Mesendoderm (in vitro differentiated cells): Measurements from ENCODE around the gene ATE1.

Experiments used
- DNase-seq: peaks from one replicate; pipeline ENCODE4 v3.0.0; 2013
- H2AK5ac ChIP-seq: 2 replicates; pipeline ENCODE4 v1.6.1; 2013; ENCODE audit warnings: low read length, inconsistent platforms
- H2BK120ac ChIP-seq: 2 replicates; pipeline ENCODE4 v1.6.1; 2013; ENCODE audit warnings: low read depth, mild to moderate bottlenecking, low read length, moderate library complexity, mixed read lengths
- H2BK15ac ChIP-seq: replicated peaks from 2 replicates; pipeline ENCODE4 v1.6.1; 2013; ENCODE audit warnings: low read depth, mild to moderate bottlenecking, moderate library complexity
- H2BK5ac ChIP-seq: 2 replicates; pipeline ENCODE4 v1.6.1; 2013; ENCODE audit warnings: low read length, inconsistent platforms
- H3K18ac ChIP-seq: 2 replicates; pipeline ENCODE4 v1.6.1; 2013; ENCODE audit warnings: mild to moderate bottlenecking, low read length, mixed read lengths
- H3K23ac ChIP-seq: one replicate; pipeline ENCODE4 v1.6.1; 2013; ENCODE audit warnings: low read length
- H3K27ac ChIP-seq: 2 replicates; pipeline ENCODE4 v1.5.1; 2013; ENCODE audit warnings: low read depth, mild to moderate bottlenecking, inconsistent platforms, low read length, moderate library complexity
- H3K27me3 ChIP-seq: 2 replicates; pipeline ENCODE4 v1.6.1; 2013; ENCODE audit warnings: low read length, control low read depth, mild to moderate bottlenecking, inconsistent platforms; ENCODE audit not compliant: insufficient read depth, poor library complexity
- H3K36me3 ChIP-seq: 2 replicates; pipeline ENCODE4 v1.6.1; 2013; ENCODE audit warnings: low read length, inconsistent platforms; ENCODE audit not compliant: control insufficient read depth, insufficient read depth
- H3K4ac ChIP-seq: one replicate; pipeline ENCODE4 v1.6.1; 2013; ENCODE audit warnings: low read depth, mild to moderate bottlenecking, low read length, moderate library complexity
- H3K4me1 ChIP-seq: 2 replicates; pipeline ENCODE4 v1.6.1; 2013; ENCODE audit warnings: low read depth, low read length, inconsistent platforms; ENCODE audit not compliant: control insufficient read depth
- H3K4me2 ChIP-seq: 2 replicates; pipeline ENCODE4 v1.6.1; 2013; ENCODE audit warnings: low read length
- H3K4me3 ChIP-seq: 2 replicates; pipeline ENCODE4 v1.5.1; 2013; ENCODE audit warnings: mild to moderate bottlenecking, low read length
- H3K56ac ChIP-seq: one replicate; pipeline ENCODE4 v1.6.1; 2013; ENCODE audit warnings: low read length
- H3K79me1 ChIP-seq: 2 replicates; pipeline ENCODE4 v1.6.1; 2013; ENCODE audit warnings: low read length, inconsistent platforms
- H3K79me2 ChIP-seq: 2 replicates; pipeline ENCODE4 v1.6.1; 2013; ENCODE audit warnings: mild to moderate bottlenecking, low read length; ENCODE audit not compliant: control insufficient read depth, insufficient read depth
- H3K9ac ChIP-seq: 2 replicates; pipeline ENCODE4 v1.6.1; 2013; ENCODE audit warnings: low read length, inconsistent platforms
- H4K5ac ChIP-seq: one replicate; pipeline ENCODE4 v1.6.1; 2013; ENCODE audit warnings: low read length
- H4K8ac ChIP-seq: one replicate; pipeline ENCODE4 v1.6.1; 2013; ENCODE audit warnings: low read depth, mild to moderate bottlenecking, control low read depth, low read length, moderate library complexity
- WGBS: extraction: QIAGEN DNeasy Blood & Tissue Kit; methylation state at CpG from one replicate; pipeline ENCODE4 v1.1.7; 2013; ENCODE audit warnings: low lambda C conversion rate, missing lambda C conversion rate; ENCODE audit not compliant: insufficient coverage; ENCODE audit errors: extremely low coverage; 5-methylcytosine and 5-hydroxymethylcytosine counted together

ATE1 gene

GRCh38 chr10:121740069-121740468 is 187.8 kb downstream of the ATE1 start:
- Histone ChIP-seq H3K18ac (no peak overlapping the region), H3K27me3 (no peaks in the 10 kb centered on the region)
- no CpG with 5 or more reads among the region's 2 CpGs for WGBS

GRCh38 chr10:121739114-121739513 is 188.7 kb downstream of the ATE1 start:
- no peak for DNase-seq
- H3K18ac ChIP-seq: no peak overlapping the region
- H3K23ac ChIP-seq: no peak overlapping the region
- no peak overlapping the region for H4K5ac ChIP-seq
- no peak overlapping the region for H3K9ac ChIP-seq
- no peak overlapping the region for H2BK120ac ChIP-seq
- H3K4ac ChIP-seq: no peak overlapping the region
- H3K56ac ChIP-seq: no peak overlapping the region
- no peak overlapping the region for H3K4me3 ChIP-seq
- H4K8ac ChIP-seq: no peak overlapping the region
- no peaks in the 10 kb centered on the region for H3K79me1 ChIP-seq
- H3K36me3 ChIP-seq: no peaks in the 10 kb centered on the region
- H3K27ac ChIP-seq: no peak overlapping the region
- H3K27me3 ChIP-seq: no peaks in the 10 kb centered on the region
- H3K79me2 ChIP-seq: no peaks in the 10 kb centered on the region
- H2BK15ac ChIP-seq: no peak overlapping the region
- no peak overlapping the region for H2BK5ac ChIP-seq
- H2AK5ac ChIP-seq: no peak overlapping the region
- no CpG with 5 or more reads among the region's 4 CpGs for WGBS
- no peaks in the 10 kb centered on the region for H3K4me1 ChIP-seq
- no peak overlapping the region for H3K4me2 ChIP-seq

More at GRCh38 chr10:121740069-121740468, 187.8 kb downstream of the ATE1 start:
- Histone ChIP-seq H3K79me1 (no peaks in the 10 kb centered on the region), H3K56ac (no peak overlapping the region), H3K36me3 (no peaks in the 10 kb centered on the region), H3K79me2 (no peaks in the 10 kb centered on the region), H4K5ac (no peak overlapping the region), H3K4me1 (no peaks in the 10 kb centered on the region), H4K8ac (no peak overlapping the region), H2BK5ac (no peak overlapping the region), H2BK120ac (no peak overlapping the region), H3K27ac (no peak overlapping the region), H3K4me2 (no peak overlapping the region), H3K4ac (no peak overlapping the region), H3K9ac (no peak overlapping the region), H3K23ac (no peak overlapping the region), H2AK5ac (no peak overlapping the region), H2BK15ac (no peak overlapping the region), H3K4me3 (no peak overlapping the region)
- no peak for DNase-seq

GRCh38 chr10:121736315-121737130 is 191.3 kb downstream of the ATE1 start:
- Histone ChIP-seq H3K79me2 (no peaks in the 10 kb centered on the region), H3K23ac (no peak overlapping the region), H2BK15ac (no peak overlapping the region), H2BK5ac (no peak overlapping the region), H3K4ac (no peak overlapping the region), H3K9ac (no peak overlapping the region), H3K56ac (no peak overlapping the region), H2AK5ac (no peak overlapping the region), H3K18ac (no peak overlapping the region), H3K36me3 (no peaks in the 10 kb centered on the region), H2BK120ac (no peak overlapping the region), H3K27ac (no peak overlapping the region), H3K27me3 (no peaks in the 10 kb centered on the region), H4K8ac (no peak overlapping the region), H3K4me2 (no peak overlapping the region), H3K4me1 (no peaks in the 10 kb centered on the region), H3K4me3 (no peak overlapping the region), H4K5ac (no peak overlapping the region), H3K79me1 (no peaks in the 10 kb centered on the region)
- no peak for DNase-seq
- WGBS: no CpG with 5 or more reads among the region's 13 CpGs

- H3K79me1 ChIP-seq: no peaks in the 10 kb centered on the region
- no peak for DNase-seq
- no CpG with 5 or more reads among the region's 13 CpGs for WGBS
- no peak overlapping the region for H3K18ac ChIP-seq
- H2BK15ac ChIP-seq: no peak overlapping the region
- H3K56ac ChIP-seq: no peak overlapping the region
- no peak overlapping the region for H3K9ac ChIP-seq
- no peak overlapping the region for H3K4me2 ChIP-seq
- no peak overlapping the region for H2AK5ac ChIP-seq
- H3K4me1 ChIP-seq: no peaks in the 10 kb centered on the region
- no peak overlapping the region for H4K8ac ChIP-seq
- no peaks in the 10 kb centered on the region for H3K79me2 ChIP-seq
- no peak overlapping the region for H2BK5ac ChIP-seq
- no peaks in the 10 kb centered on the region for H3K36me3 ChIP-seq
- no peak overlapping the region for H3K4me3 ChIP-seq
- no peak overlapping the region for H4K5ac ChIP-seq
- no peak overlapping the region for H3K23ac ChIP-seq
- no peak overlapping the region for H3K27ac ChIP-seq
- H3K27me3 ChIP-seq: no peaks in the 10 kb centered on the region
- H2BK120ac ChIP-seq: no peak overlapping the region
- H3K4ac ChIP-seq: no peak overlapping the region
These were observed 192.6 kb downstream of the ATE1 start for GRCh38 chr10:121735263-121735662.

- Histone ChIP-seq H3K56ac (peak overlapping the region; percentile 31), H4K8ac (no peak overlapping the region), H2BK15ac (no peak overlapping the region), H3K79me2 (no peaks in the 10 kb centered on the region), H2BK120ac (no peak overlapping the region), H3K27ac (no peak overlapping the region), H3K23ac (no peak overlapping the region), H3K9ac (no peak overlapping the region), H3K79me1 (no peaks in the 10 kb centered on the region), H3K4me2 (no peak overlapping the region), H3K4me1 (no peaks in the 10 kb centered on the region), H3K4me3 (no peak overlapping the region), H2AK5ac (no peak overlapping the region), H4K5ac (no peak overlapping the region), H3K18ac (no peak overlapping the region), H3K27me3 (no peaks in the 10 kb centered on the region), H2BK5ac (no peak overlapping the region), H3K36me3 (no peaks in the 10 kb centered on the region), H3K4ac (no peak overlapping the region)
- no CpG with 5 or more reads among the region's 11 CpGs for WGBS
- no peak for DNase-seq
These were observed 193.2 kb downstream of the ATE1 start for GRCh38 chr10:121734589-121735045.
